ENCODE measurements around the gene FREM1.
"Not testable (repeated sequence)": the region's sequence is repeated elsewhere in the genome, so short reads cannot be mapped to it uniquely, and the experiment has no call there.

FREM1 gene

GRCh38 chr9:14926941-14927624, 16.9 kb upstream of the FREM1 start:
- no peak for DNase-seq
- H3K4me1 Mint-ChIP-seq, result no peaks in the 10 kb centered on the region
- no peak overlapping the region for H3K27ac Mint-ChIP-seq
- H3K36me3 Mint-ChIP-seq, result no peaks in the 10 kb centered on the region
- CTCF ChIA-PET, result no interaction called here
- no peaks in the 10 kb centered on the region for H3K27me3 Mint-ChIP-seq
- H3K9me3 Mint-ChIP-seq, result no peaks in the 10 kb centered on the region
- no peak overlapping the region for H3K4me3 Mint-ChIP-seq

- Mint-ChIP-seq H3K27ac (no peak overlapping the region), H3K27me3 (no peaks in the 10 kb centered on the region), H3K36me3 (no peaks in the 10 kb centered on the region), H3K9me3 (no peaks in the 10 kb centered on the region), H3K4me1 (no peaks in the 10 kb centered on the region), H3K4me3 (no peak overlapping the region)
- CTCF ChIA-PET, result no interaction called here
- DNase-seq, result no peak
Observed at GRCh38 chr9:14924230-14925219, 14.3 kb upstream of the FREM1 start.

GRCh38 chr9:14923701-14924100, 13.5 kb upstream of the FREM1 start:
- CTCF ChIA-PET, result no interaction called here
- Mint-ChIP-seq H3K27me3 (no peaks in the 10 kb centered on the region), H3K27ac (no peak overlapping the region), H3K9me3 (no peaks in the 10 kb centered on the region), H3K36me3 (no peaks in the 10 kb centered on the region), H3K4me1 (no peaks in the 10 kb centered on the region), H3K4me3 (no peak overlapping the region)
- DNase-seq, result no peak

- DNase-seq, H3K27ac Mint-ChIP-seq, H3K4me1 Mint-ChIP-seq, CTCF ChIA-PET, H3K36me3 Mint-ChIP-seq, H3K27me3 Mint-ChIP-seq, H3K4me3 Mint-ChIP-seq, H3K9me3 Mint-ChIP-seq: not testable (repeated sequence)
Observed at GRCh38 chr9:14920805-14921204, 10.6 kb upstream of the FREM1 start.

GRCh38 chr9:14913366-14913765, 3.1 kb upstream of the FREM1 start:
- no peak overlapping the region for H3K4me3 Mint-ChIP-seq
- H3K4me1 Mint-ChIP-seq, result no peaks in the 10 kb centered on the region
- no peaks in the 10 kb centered on the region for H3K27me3 Mint-ChIP-seq
- no peak overlapping the region for H3K27ac Mint-ChIP-seq
- H3K9me3 Mint-ChIP-seq, result no peaks in the 10 kb centered on the region
- DNase-seq, result no peak
- no peaks in the 10 kb centered on the region for H3K36me3 Mint-ChIP-seq
- CTCF ChIA-PET, result no interaction called here

- Mint-ChIP-seq H3K4me3 (no peak overlapping the region), H3K9me3 (no peaks in the 10 kb centered on the region), H3K27me3 (no peaks in the 10 kb centered on the region), H3K4me1 (no peaks in the 10 kb centered on the region), H3K27ac (no peak overlapping the region), H3K36me3 (no peaks in the 10 kb centered on the region)
- no peak for DNase-seq
- CTCF ChIA-PET, result no interaction called here
Observed at GRCh38 chr9:14912859-14913258, 2.6 kb upstream of the FREM1 start.

GRCh38 chr9:14911046-14911445, 818 bp upstream of the FREM1 start:
- Mint-ChIP-seq H3K9me3 (no peaks in the 10 kb centered on the region), H3K27ac (no peak overlapping the region), H3K4me3 (no peak overlapping the region), H3K4me1 (no peaks in the 10 kb centered on the region), H3K27me3 (no peaks in the 10 kb centered on the region), H3K36me3 (no peaks in the 10 kb centered on the region)
- CTCF ChIA-PET, result no interaction called here
- DNase-seq, result no peak

- CTCF ChIA-PET, result no interaction called here
- no peak for DNase-seq
- H3K27ac Mint-ChIP-seq, result no peak overlapping the region
- H3K27me3 Mint-ChIP-seq, result no peaks in the 10 kb centered on the region
- H3K36me3 Mint-ChIP-seq, result no peaks in the 10 kb centered on the region
- no peaks in the 10 kb centered on the region for H3K9me3 Mint-ChIP-seq
- H3K4me1 Mint-ChIP-seq, result no peaks in the 10 kb centered on the region
- H3K4me3 Mint-ChIP-seq, result no peak overlapping the region
Observed at GRCh38 chr9:14909601-14909960, 647 bp downstream of the FREM1 start.

GRCh38 chr9:14909181-14909580, 1.0 kb downstream of the FREM1 start:
- Mint-ChIP-seq H3K27ac (no peak overlapping the region), H3K4me3 (no peak overlapping the region), H3K27me3 (no peaks in the 10 kb centered on the region), H3K4me1 (no peaks in the 10 kb centered on the region), H3K9me3 (no peaks in the 10 kb centered on the region), H3K36me3 (no peaks in the 10 kb centered on the region)
- DNase-seq, result no peak
- CTCF ChIA-PET, result no interaction called here

- CTCF ChIA-PET, result no interaction called here
- Mint-ChIP-seq H3K9me3 (no peaks in the 10 kb centered on the region), H3K4me1 (no peaks in the 10 kb centered on the region), H3K27me3 (no peaks in the 10 kb centered on the region), H3K36me3 (no peaks in the 10 kb centered on the region), H3K4me3 (no peak overlapping the region), H3K27ac (no peak overlapping the region)
- DNase-seq, result no peak
Observed at GRCh38 chr9:14908295-14909180, 1.7 kb downstream of the FREM1 start.

- CTCF ChIA-PET, result no interaction called here
- Mint-ChIP-seq H3K27me3 (no peaks in the 10 kb centered on the region), H3K36me3 (no peaks in the 10 kb centered on the region)
Observed at GRCh38 chr9:14907696-14908095, 2.5 kb downstream of the FREM1 start.

GRCh38 chr9:14907360-14907685, 2.9 kb downstream of the FREM1 start:
- Mint-ChIP-seq H3K4me3 (no peak overlapping the region), H3K27me3 (no peaks in the 10 kb centered on the region), H3K27ac (no peak overlapping the region), H3K36me3 (no peaks in the 10 kb centered on the region), H3K9me3 (no peaks in the 10 kb centered on the region), H3K4me1 (no peaks in the 10 kb centered on the region)
- DNase-seq, result no peak
- CTCF ChIA-PET, result no interaction called here

More at GRCh38 chr9:14907696-14908095, 2.5 kb downstream of the FREM1 start:
- Mint-ChIP-seq H3K4me3 (no peak overlapping the region), H3K9me3 (no peaks in the 10 kb centered on the region), H3K4me1 (no peaks in the 10 kb centered on the region), H3K27ac (no peak overlapping the region)
- no peak for DNase-seq

GRCh38 chr9:14906644-14907359, 3.4 kb downstream of the FREM1 start:
- Mint-ChIP-seq H3K4me3 (no peak overlapping the region), H3K36me3 (no peaks in the 10 kb centered on the region), H3K9me3 (no peaks in the 10 kb centered on the region), H3K4me1 (no peaks in the 10 kb centered on the region), H3K27ac (no peak overlapping the region), H3K27me3 (no peaks in the 10 kb centered on the region)
- no peak for DNase-seq
- CTCF ChIA-PET, result no interaction called here

- CTCF ChIA-PET, result no interaction called here
- no peaks in the 10 kb centered on the region for H3K9me3 Mint-ChIP-seq
- H3K27ac Mint-ChIP-seq, result no peak overlapping the region
- no peak overlapping the region for H3K4me3 Mint-ChIP-seq
- no peaks in the 10 kb centered on the region for H3K4me1 Mint-ChIP-seq
- H3K27me3 Mint-ChIP-seq, result no peaks in the 10 kb centered on the region
- H3K36me3 Mint-ChIP-seq, result no peaks in the 10 kb centered on the region
- DNase-seq, result no peak
Observed at GRCh38 chr9:14906000-14906399, 4.2 kb downstream of the FREM1 start.

Measured in activated naive CD4-positive, alpha-beta T cell treated with anti-CD3 and anti-CD28 coated beads, Interleukin-2, amount 10 ng/mL, durations not matched to agents 7 days and 5 days (primary cell).